Activated T-helper 17 cell treated with anti-CD3 and anti-CD28 coated beads, Interleukin-2, amount 50 U/mL, for 72 hours (primary cell): Measurements from ENCODE around the gene KRTAP10-5. TPM values are rescaled to one million over a fixed set of nuclear protein-coding genes. Genes with fewer than 3 reads are reported as not detected.
"Not testable (repeated sequence)": the region's sequence is repeated elsewhere in the genome, so short reads cannot be mapped to it uniquely, and the experiment has no call there.

Experiments used
- ATAC-seq: fragments of 150-1000 bp; cut with Tn5 transposase; replicated peaks from 2 replicates; pipeline ENCODE4 v1.10.0; 2021; ENCODE audit warnings: mild to moderate bottlenecking, moderate library complexity
- H3K27ac Mint-ChIP-seq: one replicate; pipeline ENCODE4 v1.8.0; 2022; ENCODE audit warnings: mixed read lengths
- H3K27me3 Mint-ChIP-seq: one replicate; pipeline ENCODE4 v1.8.0; 2022; ENCODE audit warnings: mixed read lengths
- H3K36me3 Mint-ChIP-seq: one replicate; pipeline ENCODE4 v1.8.0; 2022; ENCODE audit warnings: low read depth, mild to moderate bottlenecking, mixed read lengths
- H3K4me1 Mint-ChIP-seq: one replicate; pipeline ENCODE4 v1.8.0; 2022; ENCODE audit warnings: mixed read lengths
- H3K4me3 Mint-ChIP-seq: one replicate; pipeline ENCODE4 v1.8.0; 2022; ENCODE audit warnings: mild to moderate bottlenecking, mixed read lengths
- H3K9me3 Mint-ChIP-seq: one replicate; pipeline ENCODE4 v1.8.0; 2022; ENCODE audit warnings: mixed read lengths
- total RNA-seq, 2 donors: library from RNA; stranded (reverse); gene quantifications; one replicate each; pipeline ENCODE4 v1.2.3, GENCODE V29; 2022

The KRTAP10-5 gene
- total RNA-seq = not detected

GRCh38 chr21:44580231-44580821, at the start of gene KRTAP10-5:
KRTAP10-5 (minus strand) TSS chr21:44580604; CDS start chr21:44580578, 26 bp downstream.
- not testable (repeated sequence) for H3K36me3 Mint-ChIP-seq, H3K4me3 Mint-ChIP-seq, H3K4me1 Mint-ChIP-seq, H3K27me3 Mint-ChIP-seq, H3K27ac Mint-ChIP-seq, ATAC-seq
- peaks cover 17% of the 10 kb centered on the region for H3K9me3 Mint-ChIP-seq

DNA sequence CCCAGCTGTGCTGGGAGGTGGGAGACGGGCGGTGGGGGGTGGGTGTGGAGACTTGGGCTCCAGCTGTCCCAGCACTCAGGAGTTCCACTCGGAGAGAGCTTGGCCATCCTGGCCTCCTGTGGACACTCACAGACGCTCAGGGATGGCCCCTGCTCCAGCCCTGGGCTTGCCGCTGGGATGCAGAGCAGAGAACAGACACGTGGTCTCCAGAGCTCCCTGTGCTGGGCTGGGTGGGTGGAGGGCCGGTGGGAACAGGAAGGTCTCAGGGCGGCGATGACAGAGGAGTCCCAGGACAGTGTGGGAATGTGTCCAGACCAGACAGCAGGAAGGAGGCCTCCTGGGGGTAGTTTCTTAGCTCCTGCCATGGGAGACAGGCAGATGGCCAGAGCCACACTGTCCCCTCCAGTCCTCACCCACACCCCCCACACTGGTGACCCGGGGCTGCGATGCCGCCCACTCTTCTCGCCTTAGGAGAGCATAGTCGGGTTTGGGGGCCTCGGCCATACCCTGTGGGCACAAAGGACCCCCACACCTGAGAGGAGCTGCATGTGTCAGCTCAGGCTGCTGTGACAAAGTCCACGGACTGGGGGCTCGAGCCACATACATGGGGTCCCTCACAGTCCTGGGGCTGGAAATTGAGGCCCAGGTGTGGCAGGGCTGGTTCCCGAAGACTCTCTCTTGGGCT, 48.4 kb upstream of the KRTAP10-5 start:
- ATAC-seq = no peak
- H3K4me3 Mint-ChIP-seq = no peak overlapping the region
- peaks cover 20% of the 10 kb centered on the region for H3K4me1 Mint-ChIP-seq
- peaks cover 36% of the 10 kb centered on the region for H3K9me3 Mint-ChIP-seq
- H3K36me3 Mint-ChIP-seq = no peaks in the 10 kb centered on the region
- H3K27ac Mint-ChIP-seq = no peak overlapping the region
- H3K27me3 Mint-ChIP-seq = no peaks in the 10 kb centered on the region

DNA sequence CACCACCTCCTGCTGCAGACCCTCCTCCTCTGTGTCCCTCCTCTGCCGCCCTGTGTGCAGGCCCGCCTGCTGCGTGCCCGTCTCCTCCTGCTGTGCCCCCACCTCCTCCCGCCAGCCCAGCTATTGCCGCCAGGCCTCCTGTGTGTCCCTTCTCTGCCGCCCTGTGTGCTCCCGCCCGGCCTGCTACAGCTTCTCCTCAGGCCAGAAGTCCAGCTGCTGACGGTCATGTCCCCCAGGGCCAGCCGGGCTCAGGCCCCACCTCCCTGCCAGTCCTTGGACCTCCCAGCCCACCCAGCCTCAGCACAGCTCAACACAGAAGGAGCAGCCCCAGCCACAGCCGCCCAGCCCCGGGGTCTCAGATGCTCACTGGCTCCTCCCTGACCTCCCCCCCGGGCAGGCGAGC, 47.4 kb upstream of the KRTAP10-5 start:
- peaks cover 42% of the 10 kb centered on the region for H3K9me3 Mint-ChIP-seq
- ATAC-seq, H3K27me3 Mint-ChIP-seq, H3K36me3 Mint-ChIP-seq, H3K4me3 Mint-ChIP-seq, H3K27ac Mint-ChIP-seq: not testable (repeated sequence)
- H3K4me1 Mint-ChIP-seq = peaks cover 20% of the 10 kb centered on the region

DNA sequence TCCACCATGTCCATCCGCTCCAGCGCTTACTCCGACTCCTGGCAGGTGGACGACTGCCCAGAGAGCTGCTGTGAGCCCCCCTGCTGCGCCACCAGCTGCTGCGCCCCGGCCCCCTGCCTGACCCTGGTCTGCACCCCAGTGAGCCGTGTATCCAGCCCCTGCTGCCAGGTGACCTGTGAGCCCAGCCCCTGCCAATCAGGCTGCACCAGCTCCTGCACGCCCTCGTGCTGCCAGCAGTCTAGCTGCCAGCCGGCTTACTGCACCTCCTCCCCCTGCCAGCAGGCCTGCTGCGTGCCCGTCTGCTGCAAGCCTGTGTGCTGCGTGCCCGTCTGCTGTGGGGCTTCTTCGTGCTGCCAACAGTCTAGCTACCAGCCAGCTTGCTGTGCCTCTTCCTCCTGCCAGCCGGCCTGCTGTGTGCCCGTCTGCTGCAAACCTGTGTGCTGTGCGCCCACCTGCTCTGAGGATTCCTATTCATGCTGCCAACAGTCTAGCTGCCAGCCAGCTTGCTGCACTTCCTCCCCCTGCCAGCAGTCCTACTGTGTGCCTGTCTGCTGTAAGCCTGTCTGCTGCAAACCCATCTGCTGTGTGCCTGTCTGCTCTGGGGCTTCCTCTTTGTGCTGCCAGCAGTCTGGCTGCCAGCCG, 46.9 kb upstream of the KRTAP10-5 start:
- H3K4me1 Mint-ChIP-seq = peaks cover 20% of the 10 kb centered on the region
- not testable (repeated sequence) for H3K36me3 Mint-ChIP-seq, H3K27me3 Mint-ChIP-seq, H3K27ac Mint-ChIP-seq, H3K4me3 Mint-ChIP-seq, ATAC-seq
- H3K9me3 Mint-ChIP-seq = peaks cover 41% of the 10 kb centered on the region

DNA sequence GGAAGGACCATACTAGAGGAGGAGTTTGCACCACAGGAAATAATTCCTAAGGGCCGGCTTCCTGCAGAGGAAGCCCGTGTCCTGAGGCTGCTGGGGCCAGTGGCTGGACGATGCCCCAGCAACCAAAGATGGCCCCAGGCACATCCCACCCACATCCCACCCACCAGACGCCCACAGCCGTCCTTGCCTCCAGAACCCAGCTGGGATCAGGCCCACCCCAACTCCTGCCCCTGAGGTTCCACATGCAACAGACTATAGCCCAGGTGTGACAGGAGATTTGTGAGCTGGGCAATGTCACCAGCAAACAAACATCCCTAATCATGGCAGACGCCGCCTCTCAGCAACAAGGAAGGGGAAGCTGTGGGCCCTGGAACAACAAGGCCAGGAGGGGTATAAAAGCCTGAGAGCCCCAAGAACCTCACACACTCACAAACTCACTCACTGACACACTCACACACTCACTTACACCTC, 46.3 kb upstream of the KRTAP10-5 start, which contains the start of gene KRTAP10-9:
Gene KRTAP10-9, plus strand, starts transcription at position 421 of the 471 bp plus-strand sequence. CDS start 79 bp downstream, outside the sequence.
- ATAC-seq = no peak
- Mint-ChIP-seq H3K36me3 (no peaks in the 10 kb centered on the region), H3K27me3 (no peaks in the 10 kb centered on the region), H3K9me3 (peaks cover 35% of the 10 kb centered on the region), H3K4me1 (peaks cover 20% of the 10 kb centered on the region), H3K27ac (no peak within 1 kb of the TSS), H3K4me3 (no peak within 1 kb of the TSS)

- no peaks in the 10 kb centered on the region for H3K27me3 Mint-ChIP-seq
Measured at GRCh38 chr21:44626262-44626661, 45.9 kb upstream of the KRTAP10-5 start.

DNA sequence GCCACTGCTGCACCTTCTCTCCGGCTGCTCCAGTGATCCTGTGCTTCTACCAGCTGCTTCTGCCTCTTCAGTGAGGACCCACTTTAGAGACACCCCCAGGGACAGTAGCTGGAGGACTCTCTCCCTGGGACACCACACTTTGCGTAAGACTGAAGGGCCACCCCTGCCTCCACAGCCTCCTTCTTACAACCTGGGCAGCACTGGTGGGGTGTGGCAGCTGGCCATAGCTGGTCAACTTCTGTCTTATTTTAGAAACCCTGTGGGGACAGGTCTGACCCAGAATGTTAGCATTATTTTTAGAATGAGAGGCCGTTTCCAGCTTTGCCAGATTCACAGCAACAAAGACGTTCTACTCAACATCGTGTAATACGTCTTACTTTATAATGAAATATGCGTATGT, 45.4 kb upstream of the KRTAP10-5 start:
- H3K4me3 Mint-ChIP-seq = no peak overlapping the region
- H3K27ac Mint-ChIP-seq = no peak overlapping the region
- H3K27me3 Mint-ChIP-seq = no peaks in the 10 kb centered on the region
- no peaks in the 10 kb centered on the region for H3K36me3 Mint-ChIP-seq
- ATAC-seq = no peak
- peaks cover 15% of the 10 kb centered on the region for H3K4me1 Mint-ChIP-seq
- peaks cover 26% of the 10 kb centered on the region for H3K9me3 Mint-ChIP-seq

More at GRCh38 chr21:44626262-44626661, 45.9 kb upstream of the KRTAP10-5 start:
- peak; percentile 23 for ATAC-seq
- H3K36me3 Mint-ChIP-seq = no peaks in the 10 kb centered on the region
- H3K4me3 Mint-ChIP-seq = no peak overlapping the region
- no peak overlapping the region for H3K27ac Mint-ChIP-seq
- H3K9me3 Mint-ChIP-seq = peaks cover 30% of the 10 kb centered on the region
- H3K4me1 Mint-ChIP-seq = peaks cover 20% of the 10 kb centered on the region

DNA sequence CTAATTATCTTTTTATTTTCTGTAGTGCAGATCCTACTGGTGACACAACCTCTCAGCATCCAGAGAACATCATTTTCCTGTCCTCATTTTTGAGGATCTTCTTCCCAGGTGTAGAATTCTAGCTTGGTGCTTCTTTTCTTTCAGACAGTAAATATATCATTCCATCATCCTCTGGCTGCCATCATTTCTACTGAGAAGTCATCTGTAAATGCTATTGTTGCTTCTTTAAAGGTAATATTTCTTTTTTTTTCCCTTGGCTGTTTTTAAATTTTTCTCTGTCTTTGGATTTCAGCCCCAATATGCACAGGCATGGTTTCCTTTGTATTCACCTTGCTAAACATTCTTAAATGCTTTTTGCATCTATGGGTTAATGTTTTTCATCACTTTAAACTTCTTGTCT, 43.2 kb upstream of the KRTAP10-5 start:
- Mint-ChIP-seq H3K36me3 (no peaks in the 10 kb centered on the region), H3K27me3 (no peaks in the 10 kb centered on the region), H3K4me3 (no peak overlapping the region), H3K27ac (no peak overlapping the region), H3K9me3 (peaks cover 36% of the 10 kb centered on the region), H3K4me1 (peaks cover 13% of the 10 kb centered on the region)
- no peak for ATAC-seq

DNA sequence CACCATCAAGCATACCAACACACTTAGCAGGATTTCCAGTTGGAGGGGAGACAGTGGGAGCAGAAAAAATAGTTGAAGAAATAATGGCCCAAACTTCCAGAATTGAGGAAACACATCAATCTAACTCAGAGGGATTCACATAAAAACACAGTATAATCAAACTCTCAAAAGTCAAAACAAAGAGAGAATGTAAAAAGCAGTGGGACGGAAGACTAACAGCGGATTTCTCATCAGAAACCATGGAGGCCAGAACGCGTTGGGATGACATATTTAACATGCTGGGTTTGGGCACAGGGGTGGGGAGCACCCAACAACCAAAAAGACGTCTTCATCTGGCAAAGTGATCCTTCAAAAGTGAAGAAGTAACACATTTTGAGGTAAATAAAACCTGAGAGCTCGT, 39.5 kb upstream of the KRTAP10-5 start:
- H3K36me3 Mint-ChIP-seq = no peaks in the 10 kb centered on the region
- peaks cover 15% of the 10 kb centered on the region for H3K4me1 Mint-ChIP-seq
- H3K27ac Mint-ChIP-seq = peak overlapping the region; percentile 91
- no peak overlapping the region for H3K4me3 Mint-ChIP-seq
- peaks cover 35% of the 10 kb centered on the region for H3K9me3 Mint-ChIP-seq
- no peak for ATAC-seq
- H3K27me3 Mint-ChIP-seq = no peaks in the 10 kb centered on the region

DNA sequence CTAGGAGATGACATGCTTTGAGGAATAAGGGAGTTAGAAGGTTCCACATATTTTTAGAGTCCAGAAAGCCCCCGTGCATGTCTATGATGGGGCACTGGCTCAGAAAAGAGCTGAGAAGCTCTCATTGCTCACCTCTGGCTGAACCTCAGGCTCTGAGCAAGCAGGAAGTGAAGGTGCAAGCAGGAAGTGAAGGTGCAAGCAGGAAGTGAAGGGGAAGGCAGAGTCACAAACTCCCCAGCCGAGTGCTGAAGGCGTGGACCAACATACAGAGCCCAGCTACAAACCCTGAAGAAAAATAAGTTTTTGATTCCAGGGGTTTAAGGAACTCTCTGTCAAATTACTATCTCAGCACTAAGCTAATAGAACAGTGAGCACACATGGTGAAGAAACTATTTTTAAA, 38.5 kb upstream of the KRTAP10-5 start:
- H3K36me3 Mint-ChIP-seq = no peaks in the 10 kb centered on the region
- H3K27me3 Mint-ChIP-seq = no peaks in the 10 kb centered on the region
- ATAC-seq = peak; percentile 99
- peak overlapping the region; percentile 74 for H3K4me3 Mint-ChIP-seq
- peaks cover 27% of the 10 kb centered on the region for H3K9me3 Mint-ChIP-seq
- peaks cover 15% of the 10 kb centered on the region for H3K4me1 Mint-ChIP-seq
- peak overlapping the region; percentile 91 for H3K27ac Mint-ChIP-seq

- Mint-ChIP-seq H3K27me3 (no peaks in the 10 kb centered on the region), H3K36me3 (no peaks in the 10 kb centered on the region), H3K9me3 (peaks cover 23% of the 10 kb centered on the region), H3K27ac (peak overlapping the region; percentile 91), H3K4me3 (peak overlapping the region; percentile 74), H3K4me1 (peaks cover 15% of the 10 kb centered on the region)
- ATAC-seq = peak; percentile 54
Measured at GRCh38 chr21:44618504-44618903, 38.1 kb upstream of the KRTAP10-5 start.

GRCh38 chr21:44617071-44617501, 36.7 kb upstream of the KRTAP10-5 start:
- no peak overlapping the region for H3K4me3 Mint-ChIP-seq
- H3K27ac Mint-ChIP-seq = no peak overlapping the region
- no peak for ATAC-seq
- H3K9me3 Mint-ChIP-seq = peaks cover 20% of the 10 kb centered on the region
- no peaks in the 10 kb centered on the region for H3K36me3 Mint-ChIP-seq
- H3K27me3 Mint-ChIP-seq = no peaks in the 10 kb centered on the region
- peaks cover 15% of the 10 kb centered on the region for H3K4me1 Mint-ChIP-seq

- H3K27ac Mint-ChIP-seq = peak overlapping the region; percentile 16
- no peaks in the 10 kb centered on the region for H3K27me3 Mint-ChIP-seq
- peaks cover 20% of the 10 kb centered on the region for H3K9me3 Mint-ChIP-seq
- ATAC-seq = no peak
- H3K36me3 Mint-ChIP-seq = no peaks in the 10 kb centered on the region
- no peak overlapping the region for H3K4me3 Mint-ChIP-seq
- H3K4me1 Mint-ChIP-seq = peaks cover 15% of the 10 kb centered on the region
Measured at GRCh38 chr21:44616591-44616926, 36.2 kb upstream of the KRTAP10-5 start.

DNA sequence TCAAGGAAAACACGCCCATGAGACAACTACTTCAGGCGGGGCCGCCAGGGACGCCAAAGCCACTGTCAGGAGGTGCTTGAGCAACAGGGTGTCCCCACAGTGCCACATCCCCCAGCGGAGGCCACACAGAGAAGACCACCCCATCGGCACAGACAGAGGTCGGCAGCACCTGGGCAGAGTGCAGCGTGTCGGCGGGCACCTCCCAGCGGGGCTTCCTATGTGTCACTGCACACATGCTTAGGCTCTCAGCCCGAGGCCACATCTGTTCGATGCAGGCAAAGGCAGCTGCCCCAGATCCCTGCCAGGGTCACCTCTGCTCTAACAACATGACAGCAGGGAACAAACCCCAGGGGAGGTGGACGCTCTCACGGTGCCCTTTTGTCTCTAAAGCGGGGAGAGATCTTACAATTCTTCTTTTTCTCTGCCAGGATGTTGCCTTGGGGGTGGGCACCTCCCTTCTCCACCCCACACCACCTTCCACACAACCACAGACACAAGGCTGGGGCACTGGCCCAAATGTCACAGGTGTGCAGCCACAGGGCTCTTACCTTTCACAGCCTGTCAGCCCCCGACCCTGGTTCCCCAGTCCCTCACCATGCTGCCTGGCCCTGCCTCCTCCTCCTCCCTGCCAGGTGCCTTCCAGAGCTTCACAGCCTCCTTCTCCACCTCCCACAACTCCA, 35.6 kb upstream of the KRTAP10-5 start:
- H3K27me3 Mint-ChIP-seq = no peaks in the 10 kb centered on the region
- no peak overlapping the region for H3K4me3 Mint-ChIP-seq
- H3K4me1 Mint-ChIP-seq = peaks cover 15% of the 10 kb centered on the region
- no peak for ATAC-seq
- H3K9me3 Mint-ChIP-seq = peaks cover 25% of the 10 kb centered on the region
- peak overlapping the region; percentile 16 for H3K27ac Mint-ChIP-seq
- H3K36me3 Mint-ChIP-seq = no peaks in the 10 kb centered on the region
